Cerebellar cortex (tissue), 1 donor: ENCODE results near the gene KLF6.

Experiments
- DNase-seq: peaks from one replicate; pipeline ENCODE4 v3.0.0-alpha.2; 2015; ENCODE audit warnings: low spot score

Gene KLF6

DNA sequence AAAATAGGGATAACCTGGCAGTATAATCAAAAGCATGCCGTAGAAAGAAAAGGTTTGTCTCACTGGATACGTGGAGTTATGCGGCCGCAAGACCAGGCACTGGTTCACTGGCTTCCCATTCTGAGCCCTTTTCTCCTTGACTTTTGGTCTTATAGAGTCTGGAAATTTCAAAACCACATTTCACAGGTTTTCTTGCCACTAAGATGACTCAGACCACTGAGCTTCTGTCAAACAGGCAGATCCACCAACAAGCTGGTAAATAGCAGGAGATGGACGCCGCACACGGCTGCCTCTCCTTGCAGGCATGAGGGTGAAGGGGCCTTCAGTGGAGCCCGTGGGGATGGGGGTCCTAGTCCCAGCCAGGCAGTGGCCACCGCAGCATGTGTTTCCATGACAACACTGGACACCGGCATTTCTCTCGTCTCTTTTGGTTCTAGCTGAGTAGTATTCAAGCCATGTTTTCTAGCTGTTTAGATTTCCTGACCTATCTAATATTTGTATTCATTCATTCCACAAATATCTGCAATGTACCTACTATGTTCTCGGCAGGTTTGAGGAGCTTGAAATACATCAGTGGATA is 55.5 kb downstream of the KLF6 start:
- DNase-seq = no peak

DNA sequence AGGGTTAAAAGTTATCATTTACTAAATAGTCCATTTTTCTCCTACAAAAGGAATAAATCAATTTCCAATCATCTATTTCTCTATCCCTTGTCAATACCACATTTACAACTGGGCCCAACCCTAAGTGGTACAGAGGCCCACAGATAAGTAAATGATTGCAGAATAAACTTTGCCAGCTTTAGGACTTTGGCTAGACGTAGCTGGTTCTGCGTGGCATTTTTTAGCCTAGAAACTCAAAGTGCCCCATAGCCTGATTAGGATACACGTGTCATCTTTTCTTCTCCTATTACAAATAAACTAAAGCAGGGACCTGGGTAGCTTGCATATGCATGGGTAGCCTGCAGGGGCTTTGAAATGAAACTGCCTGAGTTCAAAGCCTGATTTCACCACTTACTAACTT is 56.4 kb downstream of the KLF6 start:
- DNase-seq = no peak

GRCh38 chr10:3727268-3727667 is 57.7 kb downstream of the KLF6 start:
- no peak for DNase-seq
